HG02798 (cell line): ENCODE data around the gene ANAPC7.
"Not testable (repeated sequence)": the region's sequence is repeated elsewhere in the genome, so short reads cannot be mapped to it uniquely, and the experiment has no call there.

Experiments
- ATAC-seq: cut with Tn5 transposase; IDR thresholded peaks from one replicate; pipeline ENCODE4 v1.9.1; 2021; ENCODE audit warnings: mild to moderate bottlenecking; ENCODE audit not compliant: unreplicated experiment, poor library complexity

The ANAPC7 gene

GRCh38 chr12:110403146-110403975 is at the start of gene ANAPC7:
ANAPC7 (minus strand) TSS chr12:110403708; CDS start chr12:110403627, 81 bp downstream.
- peak; percentile 86 for ATAC-seq

- no peak for ATAC-seq
Measured at GRCh38 chr12:110451263-110451662, 47.8 kb upstream of the ANAPC7 start.

- ATAC-seq: peak; percentile 98
Measured at GRCh38 chr12:110449799-110450497, 46.4 kb upstream of the ANAPC7 start, which contains the start of gene ARPC3. ARPC3 (minus strand) TSS chr12:110450337; CDS start chr12:110450260, 77 bp downstream.

- ATAC-seq: no peak
Measured at GRCh38 chr12:110444455-110444854, 40.9 kb upstream of the ANAPC7 start.

- no peak for ATAC-seq
Measured at GRCh38 chr12:110436231-110436630, 32.7 kb upstream of the ANAPC7 start.

- no peak for ATAC-seq
Measured at GRCh38 chr12:110431957-110432587, 28.6 kb upstream of the ANAPC7 start.

- ATAC-seq: not testable (repeated sequence)
Measured at GRCh38 chr12:110429676-110430075, 26.2 kb upstream of the ANAPC7 start.

- ATAC-seq: no peak
Measured at GRCh38 chr12:110426406-110426805, 22.9 kb upstream of the ANAPC7 start.

- no peak for ATAC-seq
Measured at GRCh38 chr12:110424237-110424636, 20.7 kb upstream of the ANAPC7 start.

GRCh38 chr12:110421701-110422100 is 18.2 kb upstream of the ANAPC7 start:
- ATAC-seq: no peak

GRCh38 chr12:110421159-110421661 is 17.7 kb upstream of the ANAPC7 start:
- no peak for ATAC-seq

GRCh38 chr12:110420644-110421043 is 17.1 kb upstream of the ANAPC7 start:
- not testable (repeated sequence) for ATAC-seq

GRCh38 chr12:110417113-110417512 is 13.6 kb upstream of the ANAPC7 start:
- not testable (repeated sequence) for ATAC-seq

- ATAC-seq: not testable (repeated sequence)
Measured at GRCh38 chr12:110410086-110410485, 6.6 kb upstream of the ANAPC7 start.

- ATAC-seq: not testable (repeated sequence)
Measured at GRCh38 chr12:110405126-110405662, 1.7 kb upstream of the ANAPC7 start.

- ATAC-seq: peak; percentile 47
Measured at GRCh38 chr12:110403976-110404682, 621 bp upstream of the ANAPC7 start.

GRCh38 chr12:110382683-110383082 is 20.8 kb downstream of the ANAPC7 start:
- no peak for ATAC-seq

GRCh38 chr12:110379631-110380030 is 23.9 kb downstream of the ANAPC7 start:
- ATAC-seq: no peak

- ATAC-seq: no peak
Measured at GRCh38 chr12:110379197-110379596, 24.3 kb downstream of the ANAPC7 start.
